Fibroblast of skin of back (primary cell): ENCODE results near the gene AGXT2.

ENCODE experiments used
- DNase-seq: peaks from one replicate; pipeline ENCODE4 v3.0.0-alpha.2; 2013

Gene AGXT2

GRCh38 chr5:34959323-34959722 lies 88.4 kb downstream of the AGXT2 start:
- DNase-seq, result peak; percentile 15

- peak; percentile 28 for DNase-seq
Observed at GRCh38 chr5:34957857-34958690, 89.7 kb downstream of the AGXT2 start.

- DNase-seq, result no peak
Observed at GRCh38 chr5:34957321-34957720, 90.4 kb downstream of the AGXT2 start.
